Stimulated activated effector memory CD8-positive, alpha-beta T cell treated with anti-CD3 and anti-CD28 coated beads, Interleukin-12 subunit alpha, Interleukin-12 subunit beta, amount 100 ng/mL, for 72 hours (primary cell): ENCODE measurements around the gene TIMM13.

Experiments
- ATAC-seq: fragments of 150-1000 bp; cut with Tn5 transposase; 2 replicates; pipeline ENCODE4 v1.10.0; 2021
- DNase-seq, 2 donors: peaks; one replicate each; pipeline ENCODE4 v3.0.0; 2021 to 2022; ENCODE audit warnings: low spot score in 2 of 2
- H3K27ac Mint-ChIP-seq: one replicate; pipeline ENCODE4 v1.8.0; 2022; ENCODE audit warnings: mild to moderate bottlenecking, mixed read lengths
- H3K36me3 Mint-ChIP-seq: one replicate; pipeline ENCODE4 v1.8.0; 2022; ENCODE audit warnings: mild to moderate bottlenecking, mixed read lengths
- H3K4me1 Mint-ChIP-seq: one replicate; pipeline ENCODE4 v1.8.0; 2022; ENCODE audit warnings: mixed read lengths
- H3K4me3 Mint-ChIP-seq: one replicate; pipeline ENCODE4 v1.8.0; 2022; ENCODE audit warnings: mild to moderate bottlenecking, mixed read lengths
- H3K9me3 Mint-ChIP-seq: one replicate; pipeline ENCODE4 v1.8.0; 2022; ENCODE audit warnings: mixed read lengths

TIMM13 gene

DNA sequence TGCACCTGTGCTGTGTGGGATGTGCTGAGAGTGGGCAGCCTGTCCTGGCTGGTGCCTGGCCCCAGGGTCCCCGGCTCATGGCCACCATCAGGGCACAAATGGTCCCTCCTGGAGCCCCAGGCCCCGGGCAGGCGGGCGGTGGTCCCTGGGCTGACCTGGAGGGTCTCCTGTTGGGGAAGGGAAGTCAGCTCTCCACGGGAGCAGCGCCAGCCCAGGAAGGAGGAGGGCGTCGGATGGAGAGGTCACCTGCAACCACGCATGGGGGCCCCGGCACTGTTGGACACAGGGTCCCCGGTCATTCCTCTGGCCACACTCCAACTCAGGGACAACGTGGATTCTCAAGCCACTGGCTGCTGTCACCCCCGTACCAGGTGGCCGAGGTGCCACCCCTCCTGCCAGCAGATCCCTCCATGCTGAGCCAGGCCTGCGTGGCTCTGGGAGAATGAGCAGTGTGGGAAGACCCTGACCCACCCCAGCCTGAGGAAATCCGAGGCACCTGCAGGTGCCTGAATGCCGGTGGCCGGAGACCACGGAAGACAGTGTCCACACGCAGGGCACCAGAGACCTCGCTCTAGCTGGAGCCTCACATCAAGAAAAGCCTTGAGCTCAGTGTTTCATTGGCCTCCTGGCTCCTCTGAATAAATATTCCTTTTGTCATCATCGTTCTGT lies 15.9 kb upstream of the TIMM13 start:
- H3K9me3 Mint-ChIP-seq = no peaks in the 10 kb centered on the region
- peaks cover 11% of the 10 kb centered on the region for H3K4me1 Mint-ChIP-seq
- ATAC-seq (no peak), DNase-seq (no peak)
- H3K27ac Mint-ChIP-seq = no peak overlapping the region
- no peak overlapping the region for H3K4me3 Mint-ChIP-seq
- H3K36me3 Mint-ChIP-seq = peaks cover 34% of the 10 kb centered on the region

DNA sequence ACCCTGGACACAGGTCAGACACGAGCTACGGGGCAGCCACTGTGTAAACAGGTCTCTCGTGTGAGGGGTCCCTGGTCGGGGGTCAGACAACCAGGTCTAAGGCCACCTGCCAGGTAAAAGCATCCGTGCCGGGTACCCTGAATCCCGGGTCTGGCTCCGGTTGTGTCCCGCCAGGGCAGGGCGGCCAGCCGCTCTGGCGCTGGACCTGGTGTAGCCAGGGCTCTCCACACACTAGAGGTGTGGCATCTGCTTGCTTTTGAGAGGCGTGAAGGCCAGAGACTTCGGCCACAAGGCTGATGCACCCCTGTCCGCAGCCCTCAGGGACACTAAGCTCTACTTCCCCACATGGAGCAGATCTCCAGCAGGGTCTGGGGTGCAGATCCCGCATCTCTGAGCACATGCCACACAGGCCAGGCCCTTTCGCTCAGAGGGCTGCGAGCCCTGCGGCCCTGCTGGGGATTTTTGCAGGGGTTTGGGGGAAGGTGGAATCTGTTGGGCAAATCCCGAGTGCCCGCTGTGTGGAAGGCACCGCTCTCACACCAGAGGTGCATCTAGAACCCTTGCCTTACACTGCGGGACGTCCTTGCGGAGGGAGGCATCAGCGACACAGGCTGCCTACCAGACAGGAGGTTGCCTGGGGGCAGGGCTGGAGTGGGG lies 13.8 kb upstream of the TIMM13 start:
- DNase-seq (no peak), ATAC-seq (no peak)
- Mint-ChIP-seq H3K36me3 (peaks cover 50% of the 10 kb centered on the region), H3K27ac (peak overlapping the region; percentile 0), H3K4me3 (no peak overlapping the region), H3K9me3 (no peaks in the 10 kb centered on the region), H3K4me1 (peaks cover 2% of the 10 kb centered on the region)

DNA sequence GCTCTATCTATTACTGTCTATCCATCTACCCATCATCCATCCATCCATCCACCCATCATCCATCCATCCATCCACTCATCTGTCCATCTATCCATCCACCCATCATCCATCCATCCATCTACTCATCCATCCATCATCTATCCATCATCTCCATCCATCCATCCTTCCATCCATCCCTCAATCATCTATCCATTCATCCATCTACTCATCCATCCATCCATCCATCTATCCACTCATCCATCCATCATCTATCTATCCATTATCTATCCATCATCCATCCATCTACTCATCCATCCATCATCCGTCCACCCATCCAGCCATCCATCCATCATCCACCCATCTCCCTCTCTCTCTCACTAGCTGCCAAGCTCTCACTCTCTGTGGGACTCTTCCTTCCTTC lies 13.1 kb upstream of the TIMM13 start:
- Mint-ChIP-seq H3K4me3 (no peak overlapping the region), H3K36me3 (peaks cover 57% of the 10 kb centered on the region), H3K27ac (peak overlapping the region; percentile 0), H3K9me3 (no peaks in the 10 kb centered on the region), H3K4me1 (no peaks in the 10 kb centered on the region)
- ATAC-seq (no peak), DNase-seq (no peak)

DNA sequence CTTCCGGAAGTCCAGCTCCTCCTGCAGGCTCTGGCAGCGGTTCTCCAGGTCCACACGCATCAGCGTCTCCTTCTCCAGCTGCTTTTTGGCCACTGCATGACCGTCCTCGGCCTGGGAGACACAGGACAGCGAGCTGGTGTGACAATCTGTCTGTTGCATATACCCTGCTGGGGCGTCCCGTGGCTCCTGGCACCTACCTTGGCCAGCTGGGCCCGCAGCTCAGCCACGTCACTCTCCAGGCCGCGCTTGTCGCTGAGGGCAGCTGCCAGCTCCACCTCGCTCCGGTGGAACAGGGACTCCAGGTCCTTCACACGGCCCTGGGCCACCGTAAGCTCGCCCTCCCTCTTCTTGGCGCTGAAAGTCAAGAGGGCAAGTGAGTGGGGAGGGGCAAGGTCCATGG lies 10.8 kb upstream of the TIMM13 start:
- ATAC-seq = no peak
- H3K27ac Mint-ChIP-seq = no peak overlapping the region
- peaks cover 57% of the 10 kb centered on the region for H3K36me3 Mint-ChIP-seq
- no peaks in the 10 kb centered on the region for H3K9me3 Mint-ChIP-seq
- no peak for DNase-seq
- H3K4me3 Mint-ChIP-seq = no peak overlapping the region
- no peaks in the 10 kb centered on the region for H3K4me1 Mint-ChIP-seq

DNA sequence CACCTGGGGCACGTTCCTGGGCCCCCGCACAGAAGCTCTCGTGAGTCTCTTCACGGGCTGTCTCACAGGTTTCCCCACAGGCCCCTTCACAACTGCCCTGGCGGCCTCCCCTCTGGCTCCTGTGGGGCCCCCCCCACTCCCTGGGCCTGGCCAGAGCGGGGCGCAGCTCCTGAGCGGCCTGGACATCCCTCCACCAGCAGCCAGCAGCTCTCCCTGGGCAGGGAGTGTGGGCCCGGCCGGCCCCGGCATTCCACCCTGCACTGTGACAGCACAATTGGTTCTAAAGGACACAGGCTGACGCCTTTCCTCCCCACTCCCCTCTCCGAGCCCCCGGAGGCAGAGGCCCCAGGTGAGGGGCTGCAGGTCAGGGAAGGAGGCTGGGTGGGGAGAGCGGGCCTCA lies 9.5 kb upstream of the TIMM13 start:
- ATAC-seq (no peak), DNase-seq (no peak)
- Mint-ChIP-seq H3K4me3 (no peak overlapping the region), H3K27ac (no peak overlapping the region), H3K4me1 (no peaks in the 10 kb centered on the region), H3K9me3 (no peaks in the 10 kb centered on the region), H3K36me3 (peaks cover 59% of the 10 kb centered on the region)

DNA sequence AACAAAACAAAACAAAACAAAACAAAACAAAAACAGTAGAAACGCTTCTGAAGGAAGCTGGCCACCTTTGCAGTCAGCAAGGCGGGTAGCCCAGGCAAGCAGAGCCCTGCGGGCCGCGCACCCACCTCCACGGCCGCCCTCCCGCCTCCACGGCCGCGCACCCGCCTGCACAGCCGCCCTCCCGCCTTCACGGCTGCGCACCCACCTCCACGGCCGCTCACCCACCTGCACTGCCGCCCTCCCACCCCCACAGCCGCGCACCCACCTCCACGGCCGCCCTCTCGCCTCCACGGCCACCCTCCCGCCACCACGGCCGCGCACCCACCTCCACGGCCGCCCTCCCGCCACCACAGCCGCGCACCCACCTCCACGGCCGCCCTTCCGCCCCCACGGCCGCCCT lies 9.0 kb upstream of the TIMM13 start:
- no peak for DNase-seq
- Mint-ChIP-seq H3K27ac (no peak overlapping the region), H3K9me3 (no peaks in the 10 kb centered on the region), H3K36me3 (peaks cover 59% of the 10 kb centered on the region), H3K4me3 (no peak overlapping the region), H3K4me1 (no peaks in the 10 kb centered on the region)
- no peak for ATAC-seq

DNA sequence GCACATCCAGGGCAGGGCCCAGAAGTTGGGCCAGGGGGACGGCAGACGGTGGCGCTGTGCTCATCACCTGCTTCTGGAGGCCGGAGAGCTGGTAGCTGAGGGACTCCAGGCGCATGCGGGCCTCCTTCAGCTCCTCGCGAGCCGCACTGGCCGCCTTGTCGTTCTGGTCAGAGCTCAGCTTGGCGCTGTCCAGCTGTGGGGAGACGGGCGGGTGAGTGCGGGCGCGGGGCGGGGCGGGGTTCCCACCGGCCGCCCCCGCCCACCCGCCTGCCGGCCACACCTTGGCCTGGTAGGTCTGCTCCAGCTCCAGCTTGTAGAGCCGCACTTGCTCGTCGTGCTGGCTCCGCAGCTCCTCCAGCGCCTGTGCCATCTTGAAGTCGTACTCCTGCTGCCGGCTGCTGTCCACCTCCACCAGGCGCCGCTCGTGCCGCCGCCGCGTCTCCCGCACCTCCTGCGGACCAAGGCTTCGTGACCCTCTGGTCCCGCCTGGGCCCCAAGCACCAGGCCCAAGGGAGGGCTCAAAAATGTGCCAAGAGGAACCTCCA lies 7.4 kb upstream of the TIMM13 start:
- no peak for ATAC-seq
- H3K9me3 Mint-ChIP-seq = no peaks in the 10 kb centered on the region

DNA sequence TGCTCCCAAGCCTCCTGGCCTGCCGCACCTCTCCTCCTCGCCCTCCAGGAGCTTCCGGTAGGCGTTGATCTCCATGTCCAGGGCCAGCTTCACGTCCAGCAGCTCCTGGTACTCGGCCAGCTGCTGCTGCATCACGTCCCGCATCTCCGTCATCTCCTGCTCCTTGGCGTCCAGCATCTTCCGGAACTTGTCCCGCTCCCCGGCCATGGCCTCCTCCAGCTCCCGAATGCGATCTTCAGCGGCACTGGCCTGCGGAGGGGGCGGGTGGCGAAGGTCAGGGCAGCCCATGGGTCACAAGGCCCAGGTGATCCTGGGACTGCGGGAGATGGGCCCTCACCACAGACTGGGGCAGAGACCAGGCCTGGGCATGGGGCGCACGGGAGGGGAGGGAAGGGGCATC lies 6.9 kb upstream of the TIMM13 start:
- Mint-ChIP-seq H3K9me3 (no peaks in the 10 kb centered on the region), H3K4me3 (no peak overlapping the region), H3K4me1 (no peaks in the 10 kb centered on the region), H3K36me3 (peaks cover 75% of the 10 kb centered on the region), H3K27ac (no peak overlapping the region)
- ATAC-seq (no peak), DNase-seq (no peak)

More for the DNA sequence above, 7.4 kb upstream of the TIMM13 start:
- peaks cover 70% of the 10 kb centered on the region for H3K36me3 Mint-ChIP-seq
- no peaks in the 10 kb centered on the region for H3K4me1 Mint-ChIP-seq
- no peak overlapping the region for H3K4me3 Mint-ChIP-seq
- H3K27ac Mint-ChIP-seq = no peak overlapping the region
- no peak for DNase-seq

DNA sequence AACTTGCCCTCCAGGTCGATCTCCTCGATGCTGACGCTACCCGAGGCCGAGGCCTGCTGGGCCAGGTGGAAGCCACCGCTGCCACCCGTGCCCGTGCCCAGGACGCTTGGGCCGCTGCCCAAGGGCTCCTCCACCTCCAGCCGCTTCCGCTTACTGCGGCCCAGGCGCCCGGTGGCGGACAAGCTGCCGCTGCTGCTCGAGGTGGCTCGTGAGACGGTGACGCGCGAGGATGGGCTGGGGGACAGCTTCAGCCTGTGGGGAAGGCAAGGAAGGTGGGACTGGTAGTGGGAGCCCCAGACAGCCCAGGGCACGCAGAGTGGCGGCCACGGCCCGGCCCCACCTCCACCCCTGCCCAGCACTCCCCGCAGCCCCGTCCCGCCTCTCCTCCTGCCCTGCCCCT lies 6.5 kb upstream of the TIMM13 start:
- Mint-ChIP-seq H3K4me1 (no peaks in the 10 kb centered on the region), H3K4me3 (no peak overlapping the region), H3K27ac (no peak overlapping the region), H3K9me3 (no peaks in the 10 kb centered on the region), H3K36me3 (peaks cover 79% of the 10 kb centered on the region)
- no peak for ATAC-seq
- no peak for DNase-seq

DNA sequence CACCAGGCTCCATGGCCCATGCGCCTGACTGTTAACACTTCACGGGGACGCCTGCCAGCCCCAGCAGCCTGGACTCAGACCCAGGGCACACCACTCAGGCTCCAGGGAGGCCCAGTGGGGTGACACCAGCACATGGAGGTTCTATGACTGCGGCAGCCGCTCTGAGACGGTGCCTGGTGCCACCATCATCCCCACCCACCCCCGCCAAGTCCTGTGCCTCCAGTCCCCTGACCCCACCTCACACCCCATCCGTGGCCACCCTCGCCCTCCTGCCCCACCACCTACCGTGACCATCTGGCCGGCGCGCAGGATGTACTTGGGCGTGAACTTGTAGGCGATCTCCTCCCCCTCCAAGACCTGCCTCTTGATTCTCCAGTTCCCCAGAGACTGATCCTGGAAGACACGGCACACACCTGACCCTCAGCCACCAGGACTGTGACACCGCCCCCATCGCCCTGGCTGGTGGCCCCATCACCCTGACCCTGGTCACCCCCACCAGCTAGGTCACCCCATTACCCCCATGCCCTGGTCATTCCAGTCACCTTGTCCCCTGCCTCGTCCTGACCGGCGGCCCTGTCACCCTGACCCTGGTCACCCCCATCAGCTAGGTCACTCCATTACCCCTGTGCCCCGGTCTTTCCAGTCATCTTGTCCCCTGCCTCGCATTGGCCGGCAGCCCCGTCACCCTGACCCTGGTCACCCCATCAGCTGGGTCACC lies 4.9 kb upstream of the TIMM13 start:
- no peak for ATAC-seq

DNA sequence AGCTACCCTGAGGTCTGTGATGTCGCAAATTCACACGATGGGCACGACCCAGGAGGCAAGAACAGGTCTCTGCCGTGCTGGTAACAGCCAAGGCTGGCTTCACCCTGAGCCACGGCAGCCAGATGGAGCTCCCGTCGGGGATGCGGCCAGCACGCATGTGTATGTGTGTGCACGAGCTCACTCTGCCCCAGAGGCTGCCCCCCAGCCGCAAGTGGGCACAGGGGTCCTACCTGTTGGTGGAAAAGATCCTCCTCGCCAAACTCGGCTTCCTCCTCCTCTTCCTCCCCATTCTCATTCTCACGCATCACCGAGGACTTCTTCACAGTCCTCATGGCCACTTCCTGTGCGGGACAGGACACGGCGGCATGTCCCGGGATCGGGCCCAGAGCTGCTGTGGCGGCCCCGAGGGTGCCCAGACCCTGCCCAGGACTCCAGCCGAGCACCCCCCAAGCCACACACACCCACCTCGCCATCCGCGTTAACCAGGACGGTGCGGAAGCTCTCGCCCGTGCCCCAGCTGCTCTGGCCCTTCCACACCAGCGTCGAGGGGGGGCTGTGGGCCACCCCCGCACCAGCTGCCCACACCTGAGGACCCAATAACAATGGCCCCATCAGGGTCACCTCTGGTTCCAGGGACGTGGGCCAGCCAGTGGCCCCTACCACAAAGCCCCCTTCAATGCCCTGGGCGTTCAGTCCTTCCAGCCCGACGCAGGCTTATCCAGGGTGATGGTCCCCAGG lies 4.1 kb upstream of the TIMM13 start:
- Mint-ChIP-seq H3K36me3 (peaks cover 79% of the 10 kb centered on the region), H3K4me1 (peaks cover 13% of the 10 kb centered on the region), H3K9me3 (no peaks in the 10 kb centered on the region), H3K27ac (no peak overlapping the region), H3K4me3 (no peak overlapping the region)
- DNase-seq (no peak), ATAC-seq (no peak)

More for the DNA sequence above, 4.9 kb upstream of the TIMM13 start:
- Mint-ChIP-seq H3K27ac (no peak overlapping the region), H3K4me3 (no peak overlapping the region), H3K4me1 (peaks cover 8% of the 10 kb centered on the region), H3K36me3 (peaks cover 79% of the 10 kb centered on the region), H3K9me3 (no peaks in the 10 kb centered on the region)
- DNase-seq = no peak

DNA sequence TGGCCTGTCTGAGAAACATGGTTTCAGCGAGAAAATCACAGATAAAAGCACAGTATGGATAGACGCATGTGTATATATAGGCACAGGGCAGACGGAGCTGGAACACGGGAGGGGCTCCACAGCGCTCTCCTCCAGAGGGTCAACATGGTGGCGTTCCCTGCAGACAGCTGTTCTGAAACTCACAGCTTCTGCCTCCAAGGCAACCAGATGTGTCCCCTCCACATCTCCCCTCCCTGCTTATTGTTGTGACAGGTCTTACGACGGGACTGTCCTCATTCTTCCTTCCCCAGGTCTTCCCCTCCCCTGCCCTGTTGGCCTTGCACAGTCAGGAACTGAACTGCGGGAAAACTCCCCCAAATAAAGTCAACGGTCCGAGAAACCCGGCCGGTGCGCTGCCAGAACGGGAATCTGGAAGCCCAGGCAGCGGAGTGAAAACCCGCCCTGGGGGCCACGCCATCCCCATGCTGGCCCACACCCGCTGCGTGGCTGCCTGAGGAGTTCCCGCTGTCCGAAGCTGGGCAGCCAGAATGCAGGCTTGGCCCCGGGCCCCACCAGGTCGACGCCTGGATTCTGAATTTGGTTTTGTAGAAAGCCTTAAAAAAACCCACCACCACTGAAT lies 2.6 kb upstream of the TIMM13 start:
- peaks cover 17% of the 10 kb centered on the region for H3K4me1 Mint-ChIP-seq
- DNase-seq (no peak), ATAC-seq (no peak)
- H3K27ac Mint-ChIP-seq = peak overlapping the region; percentile 76
- no peak overlapping the region for H3K4me3 Mint-ChIP-seq
- H3K9me3 Mint-ChIP-seq = no peaks in the 10 kb centered on the region
- peaks cover 68% of the 10 kb centered on the region for H3K36me3 Mint-ChIP-seq

DNA sequence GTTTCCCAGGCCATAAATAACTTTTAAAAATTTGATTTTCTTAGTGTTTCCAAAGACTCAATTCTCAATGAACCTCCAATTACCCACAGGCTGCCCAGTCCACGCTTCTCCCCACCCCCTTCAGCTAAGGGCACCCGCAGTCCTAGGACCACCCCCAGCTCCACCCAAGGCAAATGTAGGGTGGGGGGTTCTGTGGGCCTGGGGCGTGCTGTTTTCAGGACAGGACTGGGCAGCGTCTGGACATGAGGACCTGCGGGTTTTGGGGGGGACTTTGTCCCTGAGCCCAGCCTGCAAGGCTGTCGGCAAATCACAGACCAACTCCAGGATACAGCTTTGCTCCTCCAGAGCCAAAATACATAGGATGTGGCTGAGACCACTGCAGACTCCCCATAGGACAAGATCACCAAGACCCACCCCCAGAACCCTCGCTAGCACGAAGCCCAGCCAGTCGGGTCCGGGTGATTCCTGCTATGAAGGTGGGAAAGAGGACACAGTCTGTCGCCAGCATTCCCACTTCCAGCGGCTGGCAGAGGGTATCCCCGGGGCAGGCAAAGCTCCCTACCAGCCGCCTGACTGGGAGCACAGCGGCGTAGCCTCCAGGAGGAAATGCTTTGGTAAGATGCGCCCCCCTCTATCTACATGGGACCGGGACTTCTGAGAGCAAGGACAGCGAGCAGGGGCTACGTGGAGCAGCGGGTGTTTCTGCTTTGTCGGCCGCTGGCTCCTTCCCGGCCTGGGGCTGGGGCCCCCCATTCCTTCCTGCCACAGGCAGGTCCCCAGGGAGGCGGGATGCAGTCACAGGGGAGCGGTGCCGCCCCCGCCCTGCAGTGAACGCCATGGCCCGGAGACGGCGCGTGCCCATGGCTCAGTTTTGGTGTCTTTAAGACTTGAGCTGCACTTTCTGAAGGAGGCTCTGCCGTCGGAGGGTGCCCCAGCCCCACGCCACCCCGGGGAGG lies 1.6 kb upstream of the TIMM13 start:
- H3K4me1 Mint-ChIP-seq = peaks cover 17% of the 10 kb centered on the region
- peak overlapping the region; percentile 76 for H3K27ac Mint-ChIP-seq
- DNase-seq (no peak), ATAC-seq (no peak)
- H3K4me3 Mint-ChIP-seq = no peak overlapping the region
- H3K9me3 Mint-ChIP-seq = no peaks in the 10 kb centered on the region
- peaks cover 71% of the 10 kb centered on the region for H3K36me3 Mint-ChIP-seq

DNA sequence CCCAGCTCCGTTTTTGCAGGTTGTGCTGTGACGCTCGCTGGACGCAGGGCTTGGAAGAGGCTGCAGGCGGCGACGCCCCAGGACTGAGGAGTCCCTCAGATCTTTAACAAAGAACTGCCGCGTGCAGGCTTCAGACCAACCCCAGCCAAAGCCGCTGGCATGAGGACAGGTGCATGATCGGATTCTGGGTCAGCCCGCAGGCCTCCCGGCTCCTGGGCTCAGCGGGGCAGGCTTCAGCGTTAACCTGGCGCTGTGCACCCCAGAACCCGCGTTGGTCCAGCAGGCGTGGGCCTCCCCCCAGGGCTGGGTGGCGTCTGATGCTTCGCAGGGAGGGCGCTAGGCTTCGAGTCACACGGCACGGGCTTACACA lies 920 bp upstream of the TIMM13 start:
- no peak for DNase-seq
- Mint-ChIP-seq H3K4me3 (peak overlapping the region; percentile 95), H3K4me1 (peaks cover 17% of the 10 kb centered on the region), H3K36me3 (peaks cover 75% of the 10 kb centered on the region), H3K9me3 (no peaks in the 10 kb centered on the region), H3K27ac (no peak overlapping the region)
- ATAC-seq = no peak
